PFSK-1 (cell line): ENCODE results near the gene FYN.

Experiments
- POLR2AphosphoS5 ChIP-seq: IDR thresholded peaks from 2 replicates; pipeline ENCODE4 v1.6.1; 2012; ENCODE audit warnings: low read depth, mild to moderate bottlenecking, control low read depth, low read length, moderate library complexity
- TF ChIP-seq, protein P1 (sequence below), 2 experiments: IDR thresholded peaks; 2 replicates each; pipeline versions ENCODE4 v1.6.1 to v1.8.0; 2011 to 2012; ENCODE audit warnings: low read depth in 2 of 2, low read length in 2 of 2, control low read depth in 1 of 2, inconsistent platforms in 1 of 2, mild to moderate bottlenecking in 1 of 2, moderate library complexity in 1 of 2; ENCODE audit not compliant: insufficient read depth in 1 of 2

DNA sequence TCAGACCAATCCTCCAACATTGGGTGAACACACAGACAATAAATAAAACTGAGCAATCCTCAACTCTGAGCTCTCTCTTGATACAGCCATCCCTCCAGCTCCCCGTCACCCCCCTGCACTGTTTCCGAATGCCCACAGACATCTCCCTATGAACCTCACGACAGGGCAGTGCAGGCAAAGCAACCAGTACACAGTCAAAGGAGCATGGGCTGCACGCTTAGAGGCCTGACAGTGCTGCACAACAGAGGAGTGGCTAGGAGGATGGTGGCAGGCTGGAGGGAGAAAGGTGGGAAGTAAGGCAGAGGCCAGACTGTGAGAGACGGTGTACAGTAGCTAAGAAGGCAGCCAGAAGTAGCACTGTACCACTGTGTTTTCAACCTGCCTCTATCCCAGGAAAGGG, 24.0 kb downstream of the FYN start:
- TF ChIP-seq, protein P1, sequence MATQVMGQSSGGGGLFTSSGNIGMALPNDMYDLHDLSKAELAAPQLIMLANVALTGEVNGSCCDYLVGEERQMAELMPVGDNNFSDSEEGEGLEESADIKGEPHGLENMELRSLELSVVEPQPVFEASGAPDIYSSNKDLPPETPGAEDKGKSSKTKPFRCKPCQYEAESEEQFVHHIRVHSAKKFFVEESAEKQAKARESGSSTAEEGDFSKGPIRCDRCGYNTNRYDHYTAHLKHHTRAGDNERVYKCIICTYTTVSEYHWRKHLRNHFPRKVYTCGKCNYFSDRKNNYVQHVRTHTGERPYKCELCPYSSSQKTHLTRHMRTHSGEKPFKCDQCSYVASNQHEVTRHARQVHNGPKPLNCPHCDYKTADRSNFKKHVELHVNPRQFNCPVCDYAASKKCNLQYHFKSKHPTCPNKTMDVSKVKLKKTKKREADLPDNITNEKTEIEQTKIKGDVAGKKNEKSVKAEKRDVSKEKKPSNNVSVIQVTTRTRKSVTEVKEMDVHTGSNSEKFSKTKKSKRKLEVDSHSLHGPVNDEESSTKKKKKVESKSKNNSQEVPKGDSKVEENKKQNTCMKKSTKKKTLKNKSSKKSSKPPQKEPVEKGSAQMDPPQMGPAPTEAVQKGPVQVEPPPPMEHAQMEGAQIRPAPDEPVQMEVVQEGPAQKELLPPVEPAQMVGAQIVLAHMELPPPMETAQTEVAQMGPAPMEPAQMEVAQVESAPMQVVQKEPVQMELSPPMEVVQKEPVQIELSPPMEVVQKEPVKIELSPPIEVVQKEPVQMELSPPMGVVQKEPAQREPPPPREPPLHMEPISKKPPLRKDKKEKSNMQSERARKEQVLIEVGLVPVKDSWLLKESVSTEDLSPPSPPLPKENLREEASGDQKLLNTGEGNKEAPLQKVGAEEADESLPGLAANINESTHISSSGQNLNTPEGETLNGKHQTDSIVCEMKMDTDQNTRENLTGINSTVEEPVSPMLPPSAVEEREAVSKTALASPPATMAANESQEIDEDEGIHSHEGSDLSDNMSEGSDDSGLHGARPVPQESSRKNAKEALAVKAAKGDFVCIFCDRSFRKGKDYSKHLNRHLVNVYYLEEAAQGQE (IDR thresholded peaks at IDR 0.05; ENCODE audit: insufficient read depth in 1 of 2, low read depth in 2 of 2, low read length in 2 of 2): no peak
- TF ChIP-seq POLR2AphosphoS5: no peak
